DND-41 (cell line): ENCODE results near the gene EIF4E1B.

Experiments used
- EZH2 ChIP-seq: IDR thresholded peaks from 3 replicates; pipeline ENCODE4 v1.6.1; 2012; ENCODE audit warnings: borderline replicate concordance, low read depth, mild to moderate bottlenecking, moderate library complexity, low read length, inconsistent platforms; ENCODE audit not compliant: severe bottlenecking
- TF ChIP-seq, protein P1 (sequence below): IDR thresholded peaks from 2 replicates; pipeline ENCODE4 v1.5.1; 2012; ENCODE audit warnings: borderline replicate concordance, low read length, moderate library complexity, mild to moderate bottlenecking; ENCODE audit not compliant: poor library complexity, severe bottlenecking; ENCODE audit errors: extremely low read depth

DNA sequence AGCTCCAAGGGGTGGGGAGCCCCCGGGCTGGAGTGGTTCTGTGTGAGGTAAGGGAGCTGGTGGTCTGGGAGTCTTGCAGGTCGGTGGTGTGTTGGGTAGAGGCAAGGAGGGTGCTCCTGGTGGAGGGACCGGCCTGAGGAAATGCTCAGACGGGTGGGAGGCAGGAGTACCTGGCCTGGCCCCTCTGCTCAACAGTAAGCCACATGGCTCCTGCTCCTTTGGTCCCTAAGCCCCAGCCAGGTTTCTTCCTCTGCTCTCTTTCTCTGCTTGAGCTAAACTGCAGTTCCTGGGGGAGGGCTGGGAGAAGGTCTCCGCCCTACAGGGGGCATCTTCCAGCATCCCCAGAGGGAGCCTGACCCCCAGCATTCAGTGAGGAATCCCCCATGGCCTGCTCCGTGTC, 34.0 kb downstream of the EIF4E1B start:
- TF ChIP-seq, protein P1, sequence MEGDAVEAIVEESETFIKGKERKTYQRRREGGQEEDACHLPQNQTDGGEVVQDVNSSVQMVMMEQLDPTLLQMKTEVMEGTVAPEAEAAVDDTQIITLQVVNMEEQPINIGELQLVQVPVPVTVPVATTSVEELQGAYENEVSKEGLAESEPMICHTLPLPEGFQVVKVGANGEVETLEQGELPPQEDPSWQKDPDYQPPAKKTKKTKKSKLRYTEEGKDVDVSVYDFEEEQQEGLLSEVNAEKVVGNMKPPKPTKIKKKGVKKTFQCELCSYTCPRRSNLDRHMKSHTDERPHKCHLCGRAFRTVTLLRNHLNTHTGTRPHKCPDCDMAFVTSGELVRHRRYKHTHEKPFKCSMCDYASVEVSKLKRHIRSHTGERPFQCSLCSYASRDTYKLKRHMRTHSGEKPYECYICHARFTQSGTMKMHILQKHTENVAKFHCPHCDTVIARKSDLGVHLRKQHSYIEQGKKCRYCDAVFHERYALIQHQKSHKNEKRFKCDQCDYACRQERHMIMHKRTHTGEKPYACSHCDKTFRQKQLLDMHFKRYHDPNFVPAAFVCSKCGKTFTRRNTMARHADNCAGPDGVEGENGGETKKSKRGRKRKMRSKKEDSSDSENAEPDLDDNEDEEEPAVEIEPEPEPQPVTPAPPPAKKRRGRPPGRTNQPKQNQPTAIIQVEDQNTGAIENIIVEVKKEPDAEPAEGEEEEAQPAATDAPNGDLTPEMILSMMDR: no peak
- TF ChIP-seq EZH2: no peak
